ENCODE data around the gene PADI3.

GRCh38 chr1:17264470-17264869 is 15.6 kb downstream of the PADI3 start:
- TF ChIP-seq CTCF (IDR thresholded peaks at IDR 0.05), result no peak
- no peak for TF ChIP-seq POLR2A (IDR thresholded peaks at IDR 0.05)

Data from Peyer's patch (tissue), 4 donors.